Stimulated activated CD8-positive, alpha-beta memory T cell treated with anti-CD3 and anti-CD28 coated beads, Interleukin-2, amount 100 ng/mL, for 48 hours (primary cell): ENCODE results near the gene SLC7A10.
"Not testable (repeated sequence)": the region's sequence is repeated elsewhere in the genome, so short reads cannot be mapped to it uniquely, and the experiment has no call there.

ENCODE experiments used
- DNase-seq, 2 donors: peaks; one replicate each; pipeline ENCODE4 v3.0.0-alpha.2; 2020; ENCODE audit warnings: low read depth in 2 of 2

Gene SLC7A10

DNA sequence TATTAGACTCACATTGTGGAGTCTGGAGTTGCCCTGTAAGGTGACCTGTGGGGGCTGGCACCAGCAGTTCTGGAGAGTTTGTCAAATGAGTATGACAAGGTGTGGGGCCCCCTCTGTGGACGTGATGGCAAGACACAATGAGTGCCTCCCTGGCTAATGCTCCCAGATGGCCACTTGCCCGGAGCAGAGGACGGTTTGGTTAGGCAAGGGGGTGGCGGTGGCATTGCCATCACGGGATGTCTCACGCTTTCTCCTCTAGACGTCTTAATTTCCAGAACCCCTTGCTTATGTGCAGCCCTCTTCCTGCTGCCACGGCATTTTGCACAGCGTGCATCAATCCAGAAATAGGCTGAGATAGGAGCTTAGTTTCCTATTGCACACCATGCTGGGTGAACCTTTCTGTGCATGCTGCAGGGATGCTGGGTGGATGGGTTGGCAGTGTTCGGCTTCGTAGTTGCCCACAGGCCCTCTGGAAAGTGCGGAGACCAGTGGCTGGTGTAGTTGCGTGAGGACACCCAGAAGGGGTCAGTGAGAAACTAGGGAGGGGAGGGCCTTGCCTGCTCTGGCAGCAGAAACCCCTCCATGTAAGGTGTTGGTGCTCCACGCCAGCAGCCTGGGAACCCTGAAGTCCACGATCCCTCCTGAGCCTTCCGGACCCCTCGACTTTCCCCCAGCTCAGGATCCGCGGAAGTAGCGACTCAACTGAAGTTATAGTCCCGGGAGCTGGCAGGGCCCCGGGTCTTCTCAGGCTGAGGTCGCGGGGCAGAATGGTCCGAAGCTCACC, 49.6 kb downstream of the SLC7A10 start:
- DNase-seq, result no peak

DNA sequence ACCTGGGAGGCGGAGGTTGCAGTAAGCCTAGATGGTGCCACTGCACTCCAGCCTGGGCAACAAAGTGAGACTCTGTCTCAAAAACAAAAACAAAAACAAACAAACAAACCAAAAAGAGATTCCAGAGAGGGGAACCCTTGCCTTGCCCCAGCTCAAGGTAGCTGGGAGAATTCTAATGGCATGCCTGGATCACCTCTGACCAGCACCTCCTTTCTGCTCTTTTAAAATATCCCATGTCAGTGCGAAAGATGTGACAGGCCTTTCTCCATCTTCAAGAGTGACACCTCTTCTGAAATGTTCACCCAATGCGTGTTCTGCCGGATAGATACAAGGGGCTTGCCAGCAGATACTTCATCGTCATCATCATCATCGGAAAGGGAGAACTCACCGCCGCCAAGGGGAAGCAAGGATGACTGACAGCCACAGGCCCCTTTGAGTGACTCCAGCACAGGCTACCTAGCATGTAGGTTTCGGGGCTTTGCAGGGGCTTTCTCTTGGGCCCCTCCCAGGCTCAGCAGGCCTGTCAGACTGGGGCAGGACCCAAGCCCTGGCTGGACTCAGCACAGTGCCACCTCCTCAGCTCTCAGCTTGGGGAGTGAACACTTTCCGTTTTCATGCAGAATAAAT, 50.4 kb downstream of the SLC7A10 start:
- DNase-seq, result no peak

DNA sequence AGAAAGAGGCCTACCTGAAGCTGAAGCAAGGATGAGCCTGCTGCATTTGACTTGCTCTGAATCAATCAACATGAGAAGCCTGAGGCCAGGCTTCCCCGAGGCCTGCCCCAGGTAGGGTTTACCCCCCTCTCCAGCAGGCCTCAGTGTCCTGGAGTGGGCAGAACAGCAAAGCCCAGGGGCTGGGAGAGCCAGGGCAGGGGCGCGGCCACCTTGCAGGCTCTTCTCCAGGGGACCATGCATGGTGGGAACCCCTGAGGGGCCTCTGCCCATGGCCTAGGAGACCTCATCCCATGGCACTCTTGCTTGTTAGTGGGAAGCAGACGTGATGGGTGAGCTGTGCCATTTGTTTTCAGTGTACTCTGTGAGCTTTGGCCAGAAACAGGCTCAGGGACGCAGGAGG, 51.5 kb downstream of the SLC7A10 start:
- DNase-seq, result no peak

DNA sequence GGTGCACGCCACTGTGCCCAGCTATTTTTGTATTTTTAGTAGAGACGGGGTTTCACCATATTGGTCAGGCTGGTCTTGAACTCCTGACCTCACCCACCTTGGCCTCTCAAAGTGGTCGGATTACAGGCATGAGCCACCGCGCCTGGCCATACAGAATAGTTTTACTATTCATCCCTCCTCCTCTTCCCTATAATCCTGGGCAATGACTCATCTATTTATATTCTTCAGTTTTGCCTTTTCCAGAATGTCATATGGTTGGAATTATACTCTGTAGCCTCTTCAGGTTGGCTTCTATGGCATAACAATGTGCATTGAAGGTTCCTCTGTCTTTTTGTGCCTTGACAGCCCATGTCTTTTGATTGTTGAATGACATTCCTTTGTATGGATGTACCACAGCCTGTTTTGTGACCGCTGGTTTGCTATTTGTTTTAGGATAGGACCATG, 53.7 kb downstream of the SLC7A10 start:
- DNase-seq, result no peak

DNA sequence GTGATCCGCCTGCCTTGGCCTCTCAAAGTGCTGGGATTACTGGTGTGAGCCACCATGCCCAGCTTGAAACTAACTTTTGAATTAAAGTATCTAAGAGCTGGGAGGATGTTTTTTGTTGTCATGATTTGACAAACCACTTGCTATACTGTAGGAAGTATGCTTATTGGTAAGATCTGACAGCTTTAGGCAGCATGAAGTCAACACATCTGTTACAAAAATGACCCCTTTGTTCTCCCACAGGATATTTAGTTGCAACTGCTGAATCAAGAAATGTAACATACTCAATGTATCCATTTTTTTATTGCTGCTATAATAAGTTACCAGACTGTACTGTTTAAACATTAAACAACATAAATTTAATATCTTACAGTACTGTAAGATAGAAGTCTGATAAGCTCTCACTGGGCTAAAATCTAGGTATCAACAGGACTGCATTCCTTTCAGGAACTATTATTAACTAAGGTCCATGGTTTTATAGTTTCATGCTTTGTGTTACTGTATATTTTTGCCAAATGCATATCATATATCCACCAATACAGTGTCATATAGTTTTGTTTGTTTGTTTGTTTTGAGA, 54.3 kb downstream of the SLC7A10 start:
- no peak for DNase-seq

DNA sequence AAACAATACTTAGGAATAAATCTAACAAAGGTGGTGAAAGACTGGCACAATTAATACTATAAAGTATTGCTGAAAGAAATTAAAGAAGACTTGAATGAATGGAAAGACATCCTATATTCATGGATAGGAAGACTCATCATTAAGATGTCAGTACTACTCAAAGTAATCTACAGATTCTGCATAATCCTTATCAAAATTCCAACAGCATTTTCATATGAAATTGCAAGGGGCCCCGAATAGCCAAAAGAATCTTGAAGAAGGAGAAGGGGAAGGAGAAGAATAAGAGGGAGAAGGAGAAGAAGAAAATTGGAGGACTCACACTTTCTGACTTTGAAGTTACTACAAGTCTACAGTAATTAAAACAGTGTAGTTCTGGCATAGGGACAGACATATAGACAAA, 57.1 kb downstream of the SLC7A10 start:
- no peak for DNase-seq

DNA sequence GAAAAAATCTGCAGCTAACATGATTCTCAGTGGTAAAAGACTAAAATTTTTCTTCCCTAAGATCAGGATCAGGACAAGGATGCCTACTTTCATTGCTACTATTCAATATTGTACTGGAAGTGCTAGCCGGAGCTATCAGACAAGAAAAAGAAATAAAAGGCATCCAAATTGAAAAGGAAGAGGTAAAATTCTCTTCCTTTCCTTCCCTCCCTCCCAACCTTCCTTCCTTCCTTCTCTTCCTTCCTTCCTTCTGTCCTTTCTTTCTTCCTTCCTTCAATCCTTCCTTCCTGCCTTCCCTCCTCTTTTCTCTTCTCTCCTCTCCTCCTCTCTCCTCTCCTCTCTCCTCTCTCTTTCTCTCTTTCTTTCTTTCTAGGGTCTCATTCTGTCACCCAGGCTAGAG, 58.2 kb downstream of the SLC7A10 start:
- DNase-seq, result no peak

DNA sequence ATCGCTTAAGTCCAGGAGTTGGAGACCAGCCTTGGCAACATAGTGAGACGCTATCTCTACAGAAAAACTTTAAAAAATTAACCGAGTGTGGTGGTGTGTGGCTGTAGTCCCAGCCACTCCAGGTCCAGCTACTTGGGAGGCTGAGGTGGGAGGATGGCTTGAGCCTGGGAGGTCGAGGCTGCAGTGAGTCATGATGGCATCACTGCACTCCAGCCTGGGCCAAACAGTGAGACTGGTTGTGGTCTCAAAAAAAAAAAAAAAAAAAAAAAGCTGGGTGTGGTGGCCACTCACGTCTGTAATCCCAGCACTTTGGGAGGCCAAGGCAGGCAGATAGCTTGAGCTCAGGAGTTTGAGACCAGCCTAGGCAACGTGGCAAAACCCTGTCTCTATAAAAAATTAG, 59.6 kb downstream of the SLC7A10 start:
- DNase-seq, result not testable (repeated sequence)

DNA sequence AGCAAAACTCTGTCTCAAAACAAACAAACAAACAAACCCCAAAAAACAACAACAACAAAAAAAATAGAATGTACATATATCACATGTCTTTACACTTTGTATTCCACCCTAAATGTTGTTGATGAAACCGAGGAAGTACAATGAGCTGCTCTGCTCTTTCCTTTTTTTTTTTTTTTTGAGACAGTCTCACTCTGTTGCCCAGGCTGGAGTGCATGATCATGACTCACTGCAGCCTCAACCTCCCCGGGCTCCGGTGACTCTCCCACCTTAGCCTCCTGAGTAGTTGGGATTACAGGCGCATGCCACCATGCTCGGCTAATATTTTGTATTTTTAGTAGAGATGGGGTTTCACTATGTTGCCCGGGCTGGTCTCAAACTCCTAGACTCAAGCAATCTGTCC, 62.2 kb downstream of the SLC7A10 start:
- no peak for DNase-seq

DNA sequence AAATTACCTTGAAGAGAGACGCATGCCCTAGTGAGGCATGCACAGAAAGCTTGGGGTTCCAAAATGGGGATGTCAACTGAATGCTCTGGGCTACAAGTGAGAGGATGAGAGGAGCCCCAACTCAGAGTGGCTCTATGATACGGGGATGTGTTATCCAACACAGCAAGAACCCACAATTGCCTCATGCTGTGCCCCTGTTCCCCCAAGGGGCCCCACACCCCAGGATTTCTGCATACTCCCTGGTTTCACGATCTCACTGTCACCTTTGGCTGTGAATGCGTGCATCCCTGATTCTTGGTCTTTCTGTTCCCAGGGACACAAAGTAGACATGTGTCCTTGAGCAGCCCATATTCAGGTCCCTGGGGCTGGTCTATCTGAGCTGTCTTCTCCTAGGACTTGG, 64.4 kb downstream of the SLC7A10 start:
- no peak for DNase-seq

DNA sequence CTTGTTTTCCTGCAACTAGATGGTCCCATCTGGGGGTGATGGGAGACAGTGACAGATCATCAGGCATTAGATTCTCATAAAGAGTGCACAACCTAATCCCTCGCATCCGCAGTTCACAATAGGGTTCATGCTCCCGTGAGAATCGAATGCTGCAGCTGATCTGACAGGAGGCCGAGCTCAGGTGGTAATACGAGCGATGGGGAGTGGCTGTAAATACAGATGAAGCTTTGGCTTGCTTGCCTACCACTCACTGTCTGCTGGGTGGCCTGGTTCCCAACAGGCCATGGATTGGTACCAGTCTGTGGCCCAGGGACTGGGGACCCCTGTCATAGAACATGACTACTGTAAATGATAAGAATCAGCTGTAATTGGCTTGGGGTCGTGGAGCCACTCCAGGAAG, 65.8 kb downstream of the SLC7A10 start:
- DNase-seq, result no peak

DNA sequence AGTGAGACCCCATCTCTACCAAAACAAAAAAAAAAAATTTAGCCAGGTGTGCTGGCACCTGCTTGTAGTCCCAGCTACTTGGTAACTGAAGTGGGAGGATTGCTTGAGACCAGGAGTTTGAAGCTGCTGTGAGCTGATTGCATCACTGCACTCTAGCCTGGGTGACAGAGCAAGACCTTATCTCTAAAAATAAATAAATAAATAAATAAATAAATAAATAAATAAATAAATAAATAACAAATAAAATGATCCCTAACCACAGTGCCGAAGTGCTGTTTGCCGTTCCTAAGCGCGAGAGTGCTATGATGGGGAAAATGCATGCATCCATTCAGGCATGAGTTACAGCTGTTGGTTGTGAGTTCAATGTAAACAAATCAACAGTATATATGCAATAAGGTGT, 66.5 kb downstream of the SLC7A10 start:
- DNase-seq, result no peak
